Tibial nerve (tissue), 4 donors: Measurements from ENCODE around the gene TNK2. TPM values are rescaled to one million over a fixed set of nuclear protein-coding genes. Genes with fewer than 3 reads are reported as not detected.

ENCODE experiments used
- DNase-seq, 2 donors: peaks; one replicate each; pipeline ENCODE4 v3.0.0-alpha.2; 2019; ENCODE audit warnings: low spot score in 2 of 2
- H3K27ac ChIP-seq, 4 donors: fragments of 200-600 bp; sonication (generic) in 3 of 4; one replicate each; pipeline ENCODE4 v1.5.1; 2017 to 2019; ENCODE audit warnings: mild to moderate bottlenecking in 1 of 4
- H3K27me3 ChIP-seq, 2 donors: fragments of 200-600 bp; sonication (generic) in 1 of 2; one replicate each; pipeline versions ENCODE4 v1.5.1 to v1.6.0; 2017 to 2019
- H3K36me3 ChIP-seq, 3 donors: fragments of 200-600 bp; sonication (generic); one replicate each; pipeline ENCODE4 v1.5.1; 2018 to 2019
- H3K4me1 ChIP-seq, 4 donors: fragments of 200-600 bp; sonication (generic) in 3 of 4; one replicate each; pipeline ENCODE4 v1.5.1; 2017 to 2019
- H3K4me3 ChIP-seq, 4 donors: fragments of 200-600 bp; sonication (generic) in 3 of 4; one replicate each; pipeline ENCODE4 v1.5.1; 2017 to 2019; ENCODE audit warnings: mild to moderate bottlenecking in 1 of 4, moderate library complexity in 1 of 4
- H3K9me3 ChIP-seq, 4 donors: fragments of 200-600 bp; sonication (generic) in 3 of 4; one replicate each; pipeline ENCODE4 v1.5.1; 2017 to 2019
- EP300 ChIP-seq, 2 donors: sonication (generic); formaldehyde crosslinking; IDR thresholded peaks; one replicate each; pipeline ENCODE4 v1.6.1; 2017; ENCODE audit warnings: antibody characterized with exemption in 2 of 2, mild to moderate bottlenecking in 1 of 2
- POLR2A ChIP-seq, 2 donors: fragments of 450-650 bp; IDR thresholded peaks; one replicate each; pipeline ENCODE4 v1.6.1; 2017; ENCODE audit warnings: antibody characterized with exemption in 2 of 2, mild to moderate bottlenecking in 2 of 2, moderate library complexity in 2 of 2
- WGBS, 2 donors: methylation state at CpG; one replicate each; pipeline ENCODE4 v1.1.5; 2018; 5-methylcytosine and 5-hydroxymethylcytosine counted together
- total RNA-seq, 4 donors: library from RNA; depleted of rRNA; stranded (reverse); fragments of >200 nt; gene quantifications; one replicate each; pipeline ENCODE4 v1.1.0, GENCODE V29; 2016
- TF ChIP-seq, protein P1 (sequence below), 5 experiments: fragments of 200-600 bp in 3 of 5; fragments of 450-650 bp in 2 of 5; sonication (generic) in 3 of 5; IDR thresholded peaks; one replicate each; pipeline ENCODE4 v1.5.1; 2016 to 2019; ENCODE audit warnings: antibody characterized with exemption in 5 of 5, mild to moderate bottlenecking in 3 of 5, moderate library complexity in 2 of 5

The TNK2 gene
- total RNA-seq, 4 donors from 2014 or later: 22.2 to 81.9 (median 34.0) TPM

DNA sequence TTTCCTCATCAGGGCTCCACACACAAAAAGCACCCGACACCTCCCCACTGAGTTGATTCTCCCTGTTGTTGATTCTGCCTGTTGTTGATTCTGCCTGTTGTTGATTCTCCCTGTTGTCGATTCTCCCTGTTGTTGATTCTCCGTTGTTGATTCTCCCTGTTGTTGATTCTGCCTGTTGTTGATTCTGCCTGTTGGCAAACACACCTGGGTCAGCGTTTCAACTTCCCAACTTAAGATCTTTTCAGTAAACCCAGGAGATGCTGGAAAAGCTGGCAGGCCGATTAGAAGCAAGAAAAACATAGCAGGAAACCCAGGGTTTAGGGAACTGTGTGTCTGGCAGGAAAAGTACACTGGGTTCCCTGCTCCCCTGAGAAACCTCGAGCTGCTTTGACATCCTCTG is 47.9 kb downstream of the TNK2 start:
- no peak overlapping the region for H3K27ac ChIP-seq
- H3K27me3 ChIP-seq: no peaks in the 10 kb centered on the region
- 62 to 74% methylated on average over 6 of the region's 6 CpGs for WGBS, 2 donors
- no peaks in the 10 kb centered on the region for H3K9me3 ChIP-seq
- peaks cover 0 to 8% (median 0%) of the 10 kb centered on the region in 3 donors for H3K36me3 ChIP-seq
- TF ChIP-seq EP300 (IDR thresholded peaks at IDR 0.05): no peak
- TF ChIP-seq, protein P1, sequence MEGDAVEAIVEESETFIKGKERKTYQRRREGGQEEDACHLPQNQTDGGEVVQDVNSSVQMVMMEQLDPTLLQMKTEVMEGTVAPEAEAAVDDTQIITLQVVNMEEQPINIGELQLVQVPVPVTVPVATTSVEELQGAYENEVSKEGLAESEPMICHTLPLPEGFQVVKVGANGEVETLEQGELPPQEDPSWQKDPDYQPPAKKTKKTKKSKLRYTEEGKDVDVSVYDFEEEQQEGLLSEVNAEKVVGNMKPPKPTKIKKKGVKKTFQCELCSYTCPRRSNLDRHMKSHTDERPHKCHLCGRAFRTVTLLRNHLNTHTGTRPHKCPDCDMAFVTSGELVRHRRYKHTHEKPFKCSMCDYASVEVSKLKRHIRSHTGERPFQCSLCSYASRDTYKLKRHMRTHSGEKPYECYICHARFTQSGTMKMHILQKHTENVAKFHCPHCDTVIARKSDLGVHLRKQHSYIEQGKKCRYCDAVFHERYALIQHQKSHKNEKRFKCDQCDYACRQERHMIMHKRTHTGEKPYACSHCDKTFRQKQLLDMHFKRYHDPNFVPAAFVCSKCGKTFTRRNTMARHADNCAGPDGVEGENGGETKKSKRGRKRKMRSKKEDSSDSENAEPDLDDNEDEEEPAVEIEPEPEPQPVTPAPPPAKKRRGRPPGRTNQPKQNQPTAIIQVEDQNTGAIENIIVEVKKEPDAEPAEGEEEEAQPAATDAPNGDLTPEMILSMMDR (IDR thresholded peaks at IDR 0.05): no peak
- TF ChIP-seq POLR2A (IDR thresholded peaks at IDR 0.05): no peak
- H3K4me1 ChIP-seq: peaks cover 0 to 20% (median 12%) of the 10 kb centered on the region in 4 donors
- H3K4me3 ChIP-seq: no peak overlapping the region
- no peak for DNase-seq

DNA sequence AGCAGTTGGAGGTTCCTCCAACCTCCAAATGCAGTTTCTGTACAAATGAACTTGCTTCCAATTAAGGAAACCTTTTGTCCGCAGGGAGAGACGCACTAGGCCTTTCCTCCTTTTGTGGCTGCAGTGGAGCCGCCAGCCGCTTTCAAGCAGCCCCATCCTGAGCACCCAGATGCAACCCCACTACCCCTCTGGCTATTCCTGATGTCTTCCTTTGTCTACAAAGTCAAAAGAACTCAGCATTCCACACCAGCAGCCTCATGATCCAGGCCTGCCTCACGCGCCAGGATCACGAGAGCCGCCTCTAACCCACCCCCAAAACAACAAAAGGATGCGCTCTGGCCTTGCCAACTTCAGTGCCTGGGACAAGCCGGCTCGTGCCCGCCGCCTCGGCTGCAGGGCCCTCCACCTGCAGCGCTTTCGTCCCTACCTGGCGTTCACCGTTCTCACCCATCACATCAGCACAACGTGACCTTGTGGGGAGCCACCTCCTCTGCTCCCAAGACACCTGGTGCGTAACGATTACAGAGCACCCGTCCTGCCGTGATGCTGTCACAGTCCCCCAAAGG is 48.4 kb downstream of the TNK2 start:
- Histone ChIP-seq H3K27me3 (no peaks in the 10 kb centered on the region), H3K4me1 (peaks cover 0 to 20% (median 12%) of the 10 kb centered on the region in 4 donors), H3K4me3 (no peak overlapping the region), H3K9me3 (no peaks in the 10 kb centered on the region), H3K27ac (no peak overlapping the region), H3K36me3 (peaks cover 0 to 6% (median 0%) of the 10 kb centered on the region in 3 donors)
- WGBS, 2 donors: 79 to 82% methylated on average over 23 of the region's 23 CpGs
- DNase-seq: no peak
- TF ChIP-seq EP300 (IDR thresholded peaks at IDR 0.05): no peak

DNA sequence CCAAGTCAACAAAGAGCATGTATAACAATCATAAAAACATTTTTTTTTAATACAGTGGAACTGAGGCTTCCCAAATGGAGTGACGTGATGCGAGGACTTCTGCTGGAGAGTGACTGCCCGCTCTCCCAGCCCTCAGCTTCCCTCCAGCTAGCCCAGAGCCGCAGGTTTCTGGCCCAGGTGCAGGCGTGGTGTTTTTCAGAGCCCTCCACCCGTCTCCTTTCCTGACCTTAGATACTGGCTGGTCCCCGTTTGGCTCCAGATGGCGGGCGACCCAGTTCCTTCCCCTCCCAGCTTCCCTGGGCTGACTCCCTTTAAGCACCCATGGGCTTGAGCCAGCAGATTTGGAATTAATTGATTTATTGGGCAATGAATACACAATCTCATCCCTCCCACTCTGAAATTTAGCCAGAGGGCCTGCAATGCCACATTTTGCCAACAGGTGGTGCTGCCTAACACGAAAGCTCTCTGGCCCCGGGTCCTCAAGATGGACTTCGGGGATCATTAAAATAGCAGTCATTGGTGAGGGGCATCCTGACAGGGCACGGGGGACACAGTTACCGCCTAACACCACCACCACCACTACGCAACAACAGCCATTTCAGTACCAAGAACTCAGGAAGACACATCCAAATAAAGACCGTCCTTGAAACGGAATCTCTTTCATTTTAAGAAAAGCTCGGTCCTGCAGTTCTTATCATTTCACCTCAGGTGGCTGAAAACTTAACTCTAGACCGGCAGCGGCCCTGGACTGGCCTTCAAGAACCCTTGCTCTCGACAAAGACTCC is 49.1 kb downstream of the TNK2 start:
- peaks cover 0 to 20% (median 12%) of the 10 kb centered on the region in 4 donors for H3K4me1 ChIP-seq
- peaks cover 0 to 6% (median 0%) of the 10 kb centered on the region in 3 donors for H3K36me3 ChIP-seq
- peak overlapping the region in 1 of 4 donors; percentile 24 for H3K4me3 ChIP-seq
- peak; percentile 62 to 91 for DNase-seq
- H3K27me3 ChIP-seq: no peaks in the 10 kb centered on the region
- H3K9me3 ChIP-seq: no peaks in the 10 kb centered on the region
- H3K27ac ChIP-seq: no peak overlapping the region
- TF ChIP-seq EP300 (IDR thresholded peaks at IDR 0.05) (no peak), POLR2A (IDR thresholded peaks at IDR 0.05) (no peak)
- TF ChIP-seq, protein P1 (IDR thresholded peaks at IDR 0.05): peak; percentile 87 to 100 (median 96)
- WGBS, 2 donors: 20 to 25% methylated on average over 19 to 21 of the region's 21 CpGs

DNA sequence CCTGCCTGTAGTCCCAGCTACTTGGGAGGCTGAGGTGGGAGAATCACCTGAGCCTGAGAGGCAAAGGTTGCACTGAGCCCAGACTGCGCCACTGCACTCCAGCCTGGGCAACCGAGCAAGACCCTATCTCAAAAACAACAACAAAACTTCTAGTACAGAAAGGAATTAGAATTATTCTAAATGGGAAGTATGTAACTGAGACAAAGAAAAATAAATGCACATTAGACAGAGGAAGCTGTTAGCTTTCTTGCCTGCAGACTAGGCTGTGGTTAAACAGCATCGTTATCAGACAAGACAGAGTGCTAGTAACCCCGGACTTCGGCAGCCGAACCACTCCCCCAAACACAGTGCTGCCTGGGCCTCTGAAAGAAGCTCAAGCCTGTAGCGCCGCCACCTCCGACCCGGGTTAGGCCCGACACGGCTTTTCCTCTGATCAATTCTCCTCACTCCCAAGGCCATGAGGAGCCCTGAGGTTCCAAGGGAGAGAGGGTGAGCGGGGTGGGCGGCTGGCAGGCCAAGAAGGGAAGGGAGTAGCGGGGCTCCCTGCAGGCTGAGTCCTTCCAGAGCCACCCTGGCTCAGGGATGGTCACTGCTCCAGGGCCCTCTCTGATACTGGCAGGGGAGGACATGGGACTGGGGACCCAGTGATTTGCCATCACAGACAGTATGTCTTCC is 51.8 kb downstream of the TNK2 start:
- no peak overlapping the region for H3K4me3 ChIP-seq
- H3K27me3 ChIP-seq: no peaks in the 10 kb centered on the region
- no peak overlapping the region for H3K27ac ChIP-seq
- no peaks in the 10 kb centered on the region for H3K9me3 ChIP-seq
- 67 to 71% methylated on average over 15 of the region's 15 CpGs for WGBS, 2 donors
- no peaks in the 10 kb centered on the region for H3K36me3 ChIP-seq
- peaks cover 0 to 11% (median 4%) of the 10 kb centered on the region in 4 donors for H3K4me1 ChIP-seq
- TF ChIP-seq POLR2A (IDR thresholded peaks at IDR 0.05) (no peak), EP300 (IDR thresholded peaks at IDR 0.05) (no peak)
- TF ChIP-seq, protein P1 (IDR thresholded peaks at IDR 0.05): no peak
- DNase-seq: no peak

DNA sequence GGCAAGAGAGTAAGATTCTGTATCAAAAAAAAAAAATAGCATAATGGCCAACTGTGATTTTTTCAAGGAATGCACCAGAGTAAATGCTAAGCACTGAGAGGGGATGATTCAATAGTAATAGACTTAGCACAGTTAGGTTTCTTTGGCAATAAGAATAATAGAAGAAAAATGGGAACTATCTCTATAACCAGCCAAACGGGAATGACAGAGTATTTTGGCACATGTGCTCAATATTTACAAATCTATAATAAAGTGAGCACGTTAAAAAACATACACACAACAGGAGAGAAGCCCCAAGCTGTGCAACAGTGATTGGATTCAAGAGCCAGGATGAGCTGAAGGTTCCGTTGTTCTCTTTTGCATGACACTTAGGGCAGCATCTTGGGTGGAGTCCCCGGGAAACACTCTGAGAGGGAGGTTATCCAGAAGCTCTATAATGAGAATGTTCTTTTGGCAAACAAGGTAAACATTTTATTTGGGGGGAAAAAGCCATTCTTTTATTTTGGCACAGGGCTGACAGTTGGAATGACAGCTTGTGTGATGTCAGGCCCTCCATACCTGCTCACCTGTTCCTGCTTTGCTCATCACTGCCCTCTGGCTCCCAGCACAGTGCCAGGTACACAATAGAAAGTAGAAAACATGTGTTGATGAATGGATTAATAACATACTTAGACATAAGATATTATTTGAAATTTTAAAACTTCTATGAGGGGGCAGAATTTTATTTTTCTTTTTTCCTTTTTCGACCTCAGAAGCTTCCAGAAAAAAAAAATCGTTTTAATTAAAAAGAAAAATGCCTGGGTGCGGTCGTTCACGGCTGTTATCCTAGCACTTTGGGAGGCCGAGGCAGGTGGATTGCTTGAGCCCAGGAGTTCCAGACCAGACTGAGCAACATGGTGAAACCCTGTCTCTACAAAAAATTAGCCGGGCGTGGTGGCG is 52.6 kb downstream of the TNK2 start:
- WGBS, 2 donors: 74 to 78% methylated on average over 13 of the region's 13 CpGs
- H3K4me1 ChIP-seq: peaks cover 0 to 16% (median 4%) of the 10 kb centered on the region in 4 donors
- no peaks in the 10 kb centered on the region for H3K9me3 ChIP-seq
- no peak overlapping the region for H3K27ac ChIP-seq
- H3K36me3 ChIP-seq: no peaks in the 10 kb centered on the region
- TF ChIP-seq EP300 (IDR thresholded peaks at IDR 0.05) (no peak), POLR2A (IDR thresholded peaks at IDR 0.05) (no peak)
- TF ChIP-seq, protein P1 (IDR thresholded peaks at IDR 0.05): no peak
- DNase-seq: no peak
- no peak overlapping the region for H3K4me3 ChIP-seq
- no peaks in the 10 kb centered on the region for H3K27me3 ChIP-seq
